Mesenteric fat pad (tissue), 1 donor: ENCODE results near the gene CENPM. TPM values are rescaled to one million over a fixed set of nuclear protein-coding genes. Genes with fewer than 3 reads are reported as not detected.

Experiments used
- DNase-seq: peaks from one replicate; pipeline ENCODE4 v3.0.0-alpha.2; 2020; ENCODE audit warnings: low spot score
- total RNA-seq: library from RNA; stranded (reverse); fragmentation: NEBNext Ultra II Directional; extraction: Animal tissue kit (Norgen Biotek cat#: 25700); gene quantifications from one replicate; pipeline ENCODE4 v1.2.1, GENCODE V29; 2021
- donor health status: DM: yes; HTN: yes; CAD: no.

The CENPM gene
- total RNA-seq, 1 donor from 2014 or later: not detected

DNA sequence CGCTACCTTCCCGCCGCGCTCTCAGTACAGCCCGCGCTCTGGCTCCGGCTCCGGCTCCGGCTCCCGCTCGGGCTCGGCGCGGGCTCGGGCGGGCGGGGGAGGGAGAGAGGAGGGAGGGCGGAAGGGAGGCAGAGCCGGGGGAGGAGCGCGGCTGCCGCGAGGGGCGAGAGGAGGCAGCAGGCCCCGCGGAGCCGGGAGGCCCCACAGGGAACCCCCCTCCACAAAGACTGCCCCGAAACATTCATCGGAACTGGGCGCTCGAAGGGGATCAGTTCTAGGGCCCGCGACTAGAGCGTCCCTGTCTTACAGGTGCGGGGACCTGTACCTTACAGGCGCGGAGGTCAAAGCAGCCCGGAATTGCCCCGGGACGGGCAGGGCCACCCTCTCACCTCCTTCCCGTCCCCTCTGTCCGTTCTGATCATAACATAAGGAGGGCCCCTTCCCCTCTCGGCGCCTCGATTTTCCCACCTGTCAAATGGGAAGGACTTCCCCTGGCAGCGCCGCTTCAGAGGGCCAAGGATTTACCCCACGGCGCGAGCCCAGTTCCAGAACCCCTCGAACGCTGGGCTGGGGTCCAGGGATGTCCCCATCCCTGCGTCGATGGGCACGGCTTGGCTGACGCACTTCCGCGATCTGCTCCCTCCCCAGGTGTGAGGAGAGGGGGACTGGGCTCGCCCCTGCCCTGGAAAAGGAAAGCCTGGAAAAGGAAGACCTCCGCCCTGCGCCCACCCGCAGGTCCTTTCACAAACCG is 31.7 kb downstream of the CENPM start, which contains the start of gene SHISA8:
Gene SHISA8 (minus strand): TSS at position 40 of the 751 bp plus-strand sequence. CDS start 407 bp downstream, outside the sequence.
- DNase-seq: no peak

- no peak for DNase-seq
Observed at GRCh38 chr22:41914611-41915034, 32.3 kb downstream of the CENPM start.

DNA sequence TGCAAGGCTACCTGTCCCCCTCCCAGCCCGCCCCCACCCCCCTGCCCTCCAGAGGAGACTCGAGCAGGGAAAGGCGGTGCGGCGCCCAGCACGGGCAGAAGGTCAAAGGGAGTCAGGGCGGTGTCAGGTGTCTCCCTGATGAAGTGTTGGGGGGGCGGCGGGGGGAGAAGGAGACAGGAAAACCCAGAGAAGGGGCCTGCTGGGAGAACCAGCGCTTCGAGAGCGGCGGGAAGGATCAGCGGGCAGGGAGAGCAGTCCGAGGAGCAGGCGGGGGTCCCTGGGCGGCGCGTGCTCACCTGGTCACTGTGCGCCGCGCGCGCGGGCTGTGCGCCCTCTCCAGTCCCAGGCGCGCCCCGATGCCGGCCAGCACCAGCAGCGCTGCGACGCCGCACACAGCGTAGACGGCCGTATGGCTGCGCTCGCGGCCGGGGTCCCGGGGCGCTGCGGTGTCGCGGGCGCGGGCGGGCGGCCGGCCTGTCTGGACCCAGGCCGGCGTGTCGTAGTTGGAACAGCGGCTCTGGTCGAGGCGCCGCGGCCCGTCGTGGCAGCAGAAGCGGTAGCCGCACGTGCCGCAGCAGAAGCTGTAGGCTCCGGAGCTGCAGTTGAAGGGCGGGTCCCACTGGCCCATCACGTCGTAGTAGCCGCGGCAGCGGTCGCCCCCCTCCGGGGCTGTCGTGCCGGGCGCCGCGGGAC is 33.0 kb downstream of the CENPM start:
- DNase-seq: no peak

DNA sequence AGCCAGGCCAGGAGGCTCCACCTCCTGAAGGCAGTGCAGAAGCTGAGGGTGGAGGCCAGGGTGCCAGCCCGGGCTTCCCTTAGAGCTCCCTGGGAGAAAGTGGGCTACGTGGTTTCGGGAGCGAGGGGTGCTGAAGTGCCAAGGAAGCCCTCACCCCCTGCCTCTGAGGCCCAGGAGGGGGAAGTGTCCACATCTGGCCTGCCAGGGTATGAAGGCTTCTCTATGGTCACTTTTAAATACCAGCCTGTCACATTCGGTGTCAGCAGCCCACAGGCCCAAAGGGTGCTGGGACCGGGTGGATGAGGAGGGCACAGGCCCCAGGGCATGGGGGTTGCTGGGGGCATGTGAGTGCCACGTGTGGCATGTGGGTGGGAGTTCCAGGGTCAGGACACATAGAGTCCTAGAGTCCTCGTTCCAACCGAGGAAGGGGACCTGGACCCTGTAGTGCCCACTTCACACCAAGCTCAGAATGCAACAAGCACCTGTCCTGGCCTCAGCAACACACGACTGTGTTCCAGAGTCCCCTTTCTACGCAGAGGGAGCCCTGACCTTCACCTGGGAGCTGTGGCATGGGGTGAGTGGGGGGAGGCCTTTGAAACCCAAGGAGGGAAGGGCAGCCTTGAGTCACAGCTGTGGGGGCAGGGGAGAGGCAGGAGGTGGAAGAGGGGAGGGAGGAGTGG is 33.8 kb downstream of the CENPM start:
- no peak for DNase-seq

GRCh38 chr22:41912338-41913039 is 34.5 kb downstream of the CENPM start:
- DNase-seq: no peak

DNA sequence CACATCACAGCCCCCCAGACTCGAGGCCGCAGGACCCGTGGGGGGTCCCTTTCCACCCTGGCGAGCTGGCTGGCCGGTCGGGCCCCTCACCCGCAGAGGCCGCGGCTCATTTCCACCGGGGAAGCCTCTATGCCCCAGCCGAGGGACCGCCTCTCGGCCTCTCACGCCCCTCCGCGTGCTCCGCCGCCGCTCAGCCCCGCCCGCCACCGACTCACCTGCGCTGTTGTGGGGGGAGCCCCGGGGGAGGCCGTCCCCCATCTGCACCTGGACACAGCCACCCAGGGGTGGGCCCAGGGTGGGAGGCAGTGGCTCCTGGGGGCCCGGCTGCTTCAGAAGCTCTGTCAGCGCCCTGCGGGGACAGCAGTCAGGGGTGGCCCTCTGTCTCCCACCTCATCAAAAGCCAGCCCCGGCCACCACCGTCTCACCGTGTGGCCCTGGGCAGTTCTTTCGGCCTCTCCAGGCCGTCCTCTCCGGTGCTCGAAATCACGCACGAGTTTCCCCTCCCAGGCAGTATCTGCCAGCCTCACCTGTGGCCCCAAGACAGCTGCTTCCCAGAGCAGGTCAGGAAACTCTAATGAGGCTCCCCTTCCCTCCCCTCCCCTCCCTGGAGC is 35.8 kb downstream of the CENPM start:
- no peak for DNase-seq

DNA sequence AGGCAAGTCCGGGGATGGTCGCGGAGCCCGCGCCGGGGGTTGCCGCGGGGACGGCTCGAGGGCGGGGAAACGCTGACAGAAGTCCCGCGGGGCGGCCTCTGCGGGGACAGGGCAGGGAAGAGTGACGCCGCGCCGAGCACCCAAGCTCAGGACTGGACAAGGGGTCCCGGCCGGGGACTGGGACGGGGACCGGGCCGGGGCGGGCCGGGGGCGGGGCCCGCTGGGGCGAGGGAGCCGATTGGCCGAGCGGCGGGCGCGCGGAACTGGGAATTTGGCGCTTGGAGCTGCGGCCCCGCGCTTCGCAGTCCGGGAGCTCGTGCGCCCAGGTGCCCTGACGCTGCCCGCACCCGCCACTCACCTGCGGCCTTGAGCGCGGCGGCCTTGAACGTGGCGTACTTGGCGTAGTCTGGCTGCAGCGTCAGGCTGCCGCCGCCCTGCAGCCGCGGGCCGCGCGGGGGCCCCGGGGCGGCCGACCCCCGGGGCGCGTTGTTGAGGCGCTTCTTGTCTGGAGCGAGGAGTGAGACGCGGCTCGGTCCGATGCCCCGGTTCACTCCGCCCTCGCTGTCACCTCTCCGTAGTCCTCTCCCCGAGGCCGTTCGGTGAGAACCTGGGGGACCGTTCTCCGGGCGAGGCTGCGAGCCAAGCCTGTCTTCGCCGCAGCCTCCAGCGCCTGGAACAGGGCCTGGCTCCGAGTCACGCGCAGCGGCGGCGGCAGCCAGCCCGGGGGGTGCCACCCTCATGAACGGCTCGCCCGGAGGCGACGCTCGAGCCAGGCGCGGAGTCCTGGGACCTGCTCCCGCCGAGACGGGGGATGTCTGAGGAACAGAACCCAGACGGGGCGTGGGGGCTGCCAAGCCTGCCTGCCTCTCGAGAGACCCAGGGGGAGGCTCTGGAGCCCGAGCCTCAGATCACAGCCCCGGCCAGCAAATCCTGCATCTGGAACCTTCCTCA is 36.6 kb downstream of the CENPM start:
- no peak for DNase-seq

GRCh38 chr22:41909310-41910049 is 37.5 kb downstream of the CENPM start:
- DNase-seq: no peak

DNA sequence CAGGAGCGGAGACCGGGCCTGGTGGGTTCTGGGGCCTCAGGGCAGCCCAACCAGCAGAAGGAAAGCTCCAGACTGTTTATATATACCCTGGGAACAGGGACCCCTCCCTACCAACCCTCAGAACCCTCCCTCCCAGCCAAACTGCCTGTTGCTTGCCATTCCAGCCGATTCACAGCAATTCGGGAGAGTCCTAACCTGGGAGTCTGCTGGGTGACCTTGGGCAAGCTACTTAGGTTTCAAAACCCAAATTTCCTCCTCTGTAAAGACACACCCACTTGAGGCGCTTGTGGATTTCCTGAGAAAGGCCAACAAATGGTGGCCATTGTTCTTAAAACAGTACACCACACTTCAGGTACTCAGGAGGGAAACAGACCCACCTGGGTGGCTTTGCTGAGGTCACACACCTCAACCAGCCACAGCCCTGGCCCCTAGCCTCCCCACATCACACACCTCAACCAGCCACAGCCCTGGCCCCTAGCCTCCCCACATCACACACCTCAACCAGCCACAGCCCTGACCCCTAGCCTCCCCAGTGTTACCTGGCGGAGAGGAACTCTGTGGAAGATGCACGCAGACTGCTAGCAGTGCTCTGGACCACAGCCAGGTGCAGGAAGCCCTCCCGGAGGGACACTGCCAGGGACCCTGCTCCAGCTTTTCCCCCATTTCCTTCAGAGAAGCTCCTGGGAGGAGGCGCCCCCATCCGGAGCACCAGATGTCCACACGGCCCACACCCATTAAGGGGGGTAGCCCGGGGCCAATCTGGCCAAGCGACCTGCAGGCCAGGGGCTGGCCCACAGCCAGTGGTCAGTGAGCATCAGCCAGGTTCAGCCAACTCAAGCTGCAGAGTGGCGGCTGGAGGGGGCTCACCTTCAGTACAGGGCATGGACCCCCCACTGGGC is 38.3 kb downstream of the CENPM start:
- DNase-seq: no peak

GRCh38 chr22:41907436-41908401 is 39.2 kb downstream of the CENPM start:
- no peak for DNase-seq

DNA sequence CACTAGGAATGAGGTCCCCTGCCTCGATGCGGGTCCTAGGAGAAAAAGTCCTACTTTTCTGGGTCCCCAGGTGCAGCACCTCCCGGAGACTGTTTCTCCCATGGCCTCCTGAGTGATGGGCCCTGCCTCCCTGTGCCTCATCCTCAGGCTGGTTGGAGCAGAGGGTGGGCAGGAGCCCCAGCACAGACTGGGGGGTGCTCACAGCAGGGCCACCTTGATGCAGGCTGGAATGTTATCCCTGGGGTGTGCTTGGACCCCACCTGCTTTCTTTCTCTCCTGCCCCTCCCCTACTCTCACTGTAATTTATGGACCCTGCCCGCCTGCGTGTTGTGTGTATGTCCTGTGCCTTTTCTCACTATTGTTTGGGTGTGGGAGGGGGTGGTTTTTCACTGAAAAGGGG is 40.1 kb downstream of the CENPM start:
- DNase-seq: no peak

DNA sequence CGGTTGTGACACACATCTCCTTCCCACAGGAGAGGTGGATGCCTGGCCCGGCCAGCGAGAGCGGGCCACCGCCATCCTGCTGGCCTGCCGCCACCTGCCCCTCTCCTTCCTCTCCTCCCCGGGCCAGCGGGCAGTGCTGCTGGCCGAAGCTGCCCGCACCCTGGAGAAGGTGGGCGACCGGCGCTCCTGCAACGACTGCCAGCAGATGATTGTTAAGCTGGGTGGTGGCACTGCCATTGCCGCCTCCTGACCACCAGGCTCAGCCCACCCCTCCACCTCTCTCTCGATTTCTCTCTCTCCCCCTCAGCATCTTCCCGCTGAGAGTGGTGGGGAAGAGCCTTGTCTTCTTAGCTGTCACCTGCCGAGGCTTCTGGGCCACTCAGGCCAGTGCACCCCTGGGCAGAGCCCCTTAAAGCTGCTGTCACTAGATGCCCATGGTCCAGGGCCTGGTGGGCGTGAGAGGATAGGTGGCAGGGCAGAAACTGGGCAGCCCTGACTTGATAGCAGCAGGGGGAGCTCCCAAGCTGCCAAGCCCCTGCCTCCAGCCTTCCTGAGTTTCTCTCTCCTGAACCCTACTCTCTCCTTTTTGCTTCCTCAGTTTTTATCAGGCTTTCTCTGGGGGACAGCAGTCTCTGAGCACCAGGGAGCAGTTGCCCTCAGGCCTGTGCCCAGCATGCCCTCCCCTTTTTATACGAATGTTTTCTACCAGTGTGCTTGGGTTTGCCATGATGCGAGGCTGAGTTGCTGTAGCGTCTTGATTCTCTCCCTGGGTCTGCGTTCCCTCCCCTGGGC is 41.3 kb downstream of the CENPM start:
- DNase-seq: no peak

DNA sequence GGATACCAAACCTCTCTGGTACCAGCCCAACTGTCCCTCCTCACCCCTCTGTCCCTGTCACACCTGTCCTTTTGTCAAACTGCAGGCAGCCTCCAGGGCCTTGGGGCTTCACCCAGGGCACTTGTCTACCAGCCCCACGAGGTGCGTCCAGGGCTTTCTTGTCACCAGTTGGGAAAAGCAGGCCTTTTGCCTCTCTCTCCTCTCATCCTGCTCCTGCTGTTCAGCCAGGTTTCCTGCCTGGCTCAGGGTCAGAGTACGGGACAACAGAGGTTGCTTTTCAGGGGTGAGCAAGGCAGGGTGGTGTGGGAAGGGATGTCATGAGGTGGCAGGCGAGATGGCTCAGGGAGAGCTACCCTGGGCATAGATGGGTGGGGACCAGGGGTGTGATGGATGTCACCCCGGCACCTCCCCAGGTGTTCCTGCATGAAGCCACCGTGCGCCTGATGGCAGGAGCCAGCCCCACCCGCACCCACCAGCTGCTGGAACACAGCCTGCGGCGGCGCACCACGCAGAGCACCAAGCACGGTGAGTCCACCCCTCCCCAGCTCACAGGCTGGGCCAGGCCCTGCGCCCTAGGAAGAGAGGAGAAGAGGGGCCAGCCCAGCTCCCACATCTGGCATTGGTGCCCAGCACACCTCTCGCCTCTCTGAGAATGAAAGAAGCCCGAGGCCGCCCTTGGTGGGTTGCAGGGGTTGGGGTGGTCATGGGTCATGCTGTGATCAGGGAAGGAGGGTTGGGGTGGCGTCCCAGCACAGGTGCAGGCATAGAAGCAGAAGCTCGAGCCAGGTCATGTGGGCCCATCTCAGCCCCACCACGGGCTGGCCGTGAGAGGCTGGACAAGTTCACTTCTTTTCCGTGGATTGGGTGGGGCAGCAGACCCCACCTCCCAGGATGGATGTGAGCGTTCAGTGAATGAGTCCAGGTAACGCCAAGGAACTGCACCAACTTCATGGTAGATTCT is 42.2 kb downstream of the CENPM start:
- no peak for DNase-seq

GRCh38 chr22:41902932-41903421 is 44.0 kb downstream of the CENPM start:
- peak; percentile 82 for DNase-seq

DNA sequence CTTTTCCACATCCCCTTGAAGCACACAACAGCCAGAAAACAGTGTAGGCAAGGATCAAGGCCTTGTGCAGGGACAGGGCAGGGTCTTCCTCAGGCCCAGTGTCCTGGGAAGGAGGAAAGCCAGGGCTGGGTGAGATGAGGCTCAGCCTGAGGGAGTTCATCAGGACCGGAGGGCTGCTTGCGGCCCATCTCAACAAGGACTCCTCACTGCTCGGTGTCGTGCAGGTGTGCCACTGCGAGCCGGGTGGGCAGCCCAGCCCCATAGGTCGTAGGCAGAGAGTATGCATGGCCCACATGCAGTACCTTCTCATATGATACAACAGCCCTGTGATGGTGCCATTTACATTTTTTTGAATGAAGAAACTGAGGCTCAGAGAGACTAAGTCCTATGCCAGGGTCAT is 44.9 kb downstream of the CENPM start:
- no peak for DNase-seq
